ENCODE measurements around the gene FOLR2.
A peak's percentile ranks its signal among the peaks of the same experiment; 100 is the strongest.

Gene FOLR2

GRCh38 chr11:72229925-72230763 lies 13.6 kb downstream of the FOLR2 start:
- DNase-seq (ENCODE audit: low read depth in 2 of 2), result no peak

- DNase-seq (ENCODE audit: low read depth in 2 of 2), result no peak
Measured at GRCh38 chr11:72230764-72231365, 14.3 kb downstream of the FOLR2 start.

- DNase-seq (ENCODE audit: low read depth in 2 of 2), result no peak
Measured at GRCh38 chr11:72231396-72232259, 15.0 kb downstream of the FOLR2 start.

GRCh38 chr11:72232260-72233055 lies 15.9 kb downstream of the FOLR2 start:
- DNase-seq (ENCODE audit: low read depth in 2 of 2), result no peak

GRCh38 chr11:72233056-72233772 lies 16.6 kb downstream of the FOLR2 start:
- no peak for DNase-seq (ENCODE audit: low read depth in 2 of 2)

GRCh38 chr11:72233773-72234513 lies 17.3 kb downstream of the FOLR2 start:
- no peak for DNase-seq (ENCODE audit: low read depth in 2 of 2)

GRCh38 chr11:72234514-72234830 lies 17.9 kb downstream of the FOLR2 start:
- DNase-seq (ENCODE audit: low read depth in 2 of 2), result no peak

- DNase-seq (ENCODE audit: low read depth in 2 of 2), result no peak
Measured at GRCh38 chr11:72234920-72235319, 18.3 kb downstream of the FOLR2 start.

- no peak for DNase-seq (ENCODE audit: low read depth in 2 of 2)
Measured at GRCh38 chr11:72235351-72236057, 18.9 kb downstream of the FOLR2 start.

- DNase-seq (ENCODE audit: low read depth in 2 of 2), result no peak
Measured at GRCh38 chr11:72236083-72236697, 19.6 kb downstream of the FOLR2 start.

- no peak for DNase-seq (ENCODE audit: low read depth in 2 of 2)
Measured at GRCh38 chr11:72236774-72237111, 20.1 kb downstream of the FOLR2 start.

GRCh38 chr11:72237112-72237931 lies 20.7 kb downstream of the FOLR2 start:
- no peak for DNase-seq (ENCODE audit: low read depth in 2 of 2)

GRCh38 chr11:72238040-72238450 lies 21.5 kb downstream of the FOLR2 start:
- peak; percentile 34 to 59 for DNase-seq (ENCODE audit: low read depth in 2 of 2)

GRCh38 chr11:72238492-72239312 lies 22.1 kb downstream of the FOLR2 start:
- DNase-seq (ENCODE audit: low read depth in 2 of 2), result no peak

GRCh38 chr11:72239313-72239848 lies 22.8 kb downstream of the FOLR2 start:
- no peak for DNase-seq (ENCODE audit: low read depth in 2 of 2)

GRCh38 chr11:72239849-72240460 lies 23.4 kb downstream of the FOLR2 start:
- no peak for DNase-seq (ENCODE audit: low read depth in 2 of 2)

Measured in stimulated activated CD4-positive, alpha-beta T cell treated with anti-CD3 and anti-CD28 coated beads, Interleukin-4, amount 100 ng/mL, for 48 hours (primary cell).